Heart left ventricle (tissue), 16 donors: ENCODE data around the gene HMX1. TPM values are rescaled to one million over a fixed set of nuclear protein-coding genes. Genes with fewer than 3 reads are reported as not detected.

Experiments
- ATAC-seq, 4 donors: fragments of 200-7000 bp; cut with Tn5 transposase; one replicate each; pipeline ENCODE4 v1.9.1; 2020 to 2022; ENCODE audit warnings: moderate library complexity in 4 of 4, mild to moderate bottlenecking in 3 of 4, moderate number of reproducible peaks in 1 of 4
- DNase-seq, 5 donors: peaks; one replicate each; pipeline ENCODE4 v3.0.0-alpha.2; 2020
- H3K27ac ChIP-seq, 12 donors: fragments of 200-600 bp; sonication (generic) in 4 of 12; one replicate each; pipeline versions ENCODE4 v1.5.0 to v1.8.0; 2016 to 2022; ENCODE audit warnings: mild to moderate bottlenecking in 2 of 12
- H3K27me3 ChIP-seq, 9 donors: fragments of 200-600 bp; sonication (generic) in 2 of 9; one replicate each; pipeline versions ENCODE4 v1.5.1 to v1.8.0; 2016 to 2022; ENCODE audit warnings: mild to moderate bottlenecking in 3 of 9
- H3K36me3 ChIP-seq, 9 donors: fragments of 200-600 bp; sonication (generic) in 2 of 9; one replicate each; pipeline versions ENCODE4 v1.5.0 to v1.8.0; 2018 to 2022; ENCODE audit warnings: mild to moderate bottlenecking in 2 of 9
- H3K4me1 ChIP-seq, 12 donors: fragments of 200-600 bp; sonication (generic) in 4 of 12; one replicate each; pipeline versions ENCODE4 v1.5.0 to v1.8.0; 2016 to 2022; ENCODE audit warnings: mild to moderate bottlenecking in 3 of 12
- H3K4me3 ChIP-seq, 12 donors: fragments of 200-600 bp; sonication (generic) in 4 of 12; one replicate each; pipeline versions ENCODE4 v1.5.0 to v1.8.0; 2017 to 2022; ENCODE audit warnings: mild to moderate bottlenecking in 9 of 12, moderate library complexity in 4 of 12
- H3K9me3 ChIP-seq, 12 donors: fragments of 200-600 bp; sonication (generic) in 4 of 12; one replicate each; pipeline versions ENCODE4 v1.5.0 to v1.8.0; 2016 to 2022; ENCODE audit warnings: mild to moderate bottlenecking in 1 of 12
- CTCF ChIP-seq, 12 donors: fragments of 200-600 bp; sonication (generic) in 4 of 12; IDR thresholded peaks; one replicate each; pipeline versions ENCODE4 v1.5.0 to v1.8.0; 2018 to 2022; ENCODE audit warnings: antibody characterized with exemption in 12 of 12, mild to moderate bottlenecking in 5 of 12
- POLR2A ChIP-seq, 2 donors: fragments of 450-650 bp; IDR thresholded peaks; one replicate each; pipeline ENCODE4 v1.6.1; 2017; ENCODE audit warnings: antibody characterized with exemption in 2 of 2, mild to moderate bottlenecking in 2 of 2, moderate library complexity in 2 of 2
- WGBS, 4 donors: extraction: QIAGEN DNeasy Blood & Tissue Kit in 2 of 4; methylation state at CpG; one replicate each; pipeline versions ENCODE4 v1.1.5 to v1.1.7; 2013 to 2018; 5-methylcytosine and 5-hydroxymethylcytosine counted together
- intact Hi-C, 10 donors: fragments of 100-400 bp; cut with DNase I; formaldehyde crosslinking; loops; one replicate each; pipeline versions ENCODE4 v1.11.1 to v1.14.2; 2022
- polyA plus RNA-seq, 2 donors: library from polyadenylated mRNA; stranded (reverse); fragments of 200-250 nt; gene quantifications; one replicate each; pipeline ENCODE4 v1.2.3, GENCODE V29; 2013
- total RNA-seq, 9 donors: library from RNA; depleted of rRNA in 2 of 9; stranded (reverse); fragments of >200 nt in 2 of 9; fragmentation: NEBNext Ultra II Directional in 3 of 9; extraction: Animal tissue kit (Norgen Biotek cat#: 25700) in 3 of 9; gene quantifications; one replicate each; pipeline versions ENCODE4 v1.1.0 to v1.2.4, GENCODE V29; 2016 to 2023
- donor health status: ischemic (EF 13 %, LVEDD 7.1; RV severe dilation, severe dysfunction).
- donor health status: healthy with polysubstance abuse.
- donor health status: DM: no; HTN: yes; CAD: no.
- donor health status: DM: no; HTN: no; CAD: no.
- donor health status: ischemic (EF 25% LVEDD 6.9; RV normal size, moderate dysfunction).
- donor health status: ischemic (EF 25% LVEDD 5.7; RV mildly dilated, moderate dysfunction).
- donor health status: healthy.
- donor health status: DM: yes; HTN: yes; CAD: no.
- donor health status: ischemic (EF 35%, LVEDD 5.7; RV mildly dilated, moderate dysfunction).
- donor health status: nonischemic (EF 11% LVEDD 7.7; RV severe dilation, severe dysfunction).
- donor health status: DM: yes; HTN: yes; CAD: no.
- donor health status: PGD.
- donor health status: ischemic (EF 29% LVEDD 5.4; RV normal size, mild dysfunction).
- donor health status: nonischemic (EF 23%, LVEDD 6.1; RV moderate dilation, normal function).

Gene HMX1
- total and polyA plus RNA-seq, 11 donors, result 0.25 TPM; not detected in 10

DNA sequence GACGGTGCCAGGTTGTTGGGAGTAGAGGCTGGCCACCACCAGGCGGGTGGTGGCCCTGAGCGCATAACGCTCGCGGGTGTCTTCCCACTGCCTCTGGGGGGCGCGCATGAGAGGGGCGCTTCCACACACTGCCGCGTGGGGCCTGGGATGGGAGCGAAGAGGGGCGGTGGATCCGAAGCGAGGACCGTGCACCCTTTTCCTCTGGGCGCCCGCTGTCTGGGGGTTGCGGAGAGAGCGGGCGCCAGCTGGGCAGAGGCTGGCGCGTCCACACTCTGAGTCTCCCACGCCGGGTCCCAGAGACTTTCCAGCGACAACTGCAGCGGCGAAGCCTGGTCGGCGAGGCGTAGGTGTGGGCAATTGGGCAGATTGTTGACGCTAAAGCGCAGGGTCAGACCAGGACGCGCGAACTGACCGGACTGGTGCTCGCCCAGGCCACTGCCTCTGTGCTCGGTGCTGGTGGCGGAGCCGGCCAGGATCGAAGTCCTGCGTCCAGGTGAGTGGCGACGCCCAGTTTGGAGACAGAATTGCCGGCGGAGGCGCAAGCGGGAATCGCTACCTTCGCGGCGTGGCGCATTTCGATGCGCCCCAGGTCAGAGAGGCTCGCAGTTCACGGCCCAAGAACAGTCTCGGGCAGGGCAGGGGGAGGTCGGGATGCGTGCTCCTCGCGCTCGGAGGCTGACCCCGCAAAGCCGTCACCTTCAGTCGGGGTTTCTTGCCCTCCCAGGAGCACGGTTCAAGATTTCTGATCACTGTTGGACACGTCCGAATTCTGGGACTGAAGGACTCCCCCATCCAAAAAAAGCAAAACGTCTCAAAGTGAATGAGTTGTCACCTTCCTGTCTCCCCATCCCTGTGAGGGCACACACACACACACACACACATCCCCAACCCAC is 2.6 kb upstream of the HMX1 start:
- Histone ChIP-seq H3K9me3 (no peaks in the 10 kb centered on the region), H3K27ac (no peak overlapping the region), H3K4me3 (no peak overlapping the region), H3K27me3 (peaks cover 52 to 96% (median 84%) of the 10 kb centered on the region in 9 donors), H3K4me1 (peaks cover 0 to 26% (median 0%) of the 10 kb centered on the region in 12 donors), H3K36me3 (no peaks in the 10 kb centered on the region)
- WGBS, 4 donors, result 3 to 6% (median 4%) methylated on average over 36 to 71 of the region's 71 CpGs
- TF ChIP-seq POLR2A (IDR thresholded peaks at IDR 0.05), result no peak
- TF ChIP-seq CTCF (IDR thresholded peaks at IDR 0.05), result no peak
- DNase-seq, result no peak
- intact Hi-C loops, result no loop called here
- ATAC-seq, result no peak

- 3 to 4% (median 3%) methylated on average over 24 to 55 of the region's 55 CpGs for WGBS, 4 donors
- ATAC-seq (no peak), DNase-seq (no peak)
- intact Hi-C loops, result no loop called here
- H3K27me3 ChIP-seq, result peaks cover 59 to 96% (median 85%) of the 10 kb centered on the region in 9 donors
- H3K4me3 ChIP-seq, result peak overlapping the region in 2 of 12 donors; percentile 18 to 35
- no peak for TF ChIP-seq POLR2A (IDR thresholded peaks at IDR 0.05)
- no peaks in the 10 kb centered on the region for H3K36me3 ChIP-seq
- H3K27ac ChIP-seq, result no peak overlapping the region
- H3K9me3 ChIP-seq, result no peaks in the 10 kb centered on the region
- H3K4me1 ChIP-seq, result peaks cover 0 to 30% (median 0%) of the 10 kb centered on the region in 12 donors
These were observed 1.0 kb upstream of the HMX1 start for GRCh38 chr4:8872402-8873291.

DNA sequence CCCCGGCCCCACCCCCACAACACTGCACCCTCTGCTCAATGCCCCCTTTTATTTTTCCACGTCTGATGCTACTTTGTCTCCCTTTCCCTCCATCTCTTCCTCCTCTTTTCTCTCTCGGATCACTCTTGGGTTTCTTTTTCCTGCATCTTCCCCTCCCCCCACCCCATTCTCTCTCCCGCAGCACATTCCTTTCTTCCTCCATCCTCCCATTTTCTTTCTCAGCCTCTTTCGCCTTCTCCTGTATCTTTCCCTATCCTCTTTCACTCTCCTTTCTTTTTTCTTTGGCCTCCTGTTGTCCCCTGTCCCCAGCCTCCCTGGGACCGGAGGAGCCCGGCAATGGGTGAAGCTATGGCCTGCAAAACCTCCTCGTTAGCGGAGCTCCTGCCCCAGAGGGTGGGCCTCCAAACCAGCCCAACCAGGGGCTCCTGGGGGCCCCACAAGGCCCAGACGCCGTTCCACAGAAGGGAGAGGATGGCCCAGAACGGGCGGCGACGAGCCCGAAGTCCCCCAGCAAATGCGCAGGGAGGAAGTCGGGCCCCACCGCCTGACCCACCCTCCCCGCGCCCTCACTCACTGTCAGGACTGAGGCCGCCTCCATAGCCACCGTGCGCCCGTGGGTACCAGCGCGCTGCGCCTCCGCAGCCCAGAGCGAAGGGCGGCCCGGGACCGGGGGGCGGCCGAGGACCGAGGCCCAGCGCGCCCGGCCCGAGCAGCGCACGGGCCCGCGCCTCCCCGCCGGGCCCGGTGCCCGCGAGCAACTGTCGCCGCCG is 807 bp downstream of the HMX1 start:
- no peak for ATAC-seq
- no peak for TF ChIP-seq CTCF (IDR thresholded peaks at IDR 0.05)
- TF ChIP-seq POLR2A (IDR thresholded peaks at IDR 0.05), result no peak
- Histone ChIP-seq H3K27me3 (peaks cover 61 to 95% (median 88%) of the 10 kb centered on the region in 9 donors), H3K36me3 (no peaks in the 10 kb centered on the region), H3K27ac (no peak overlapping the region), H3K9me3 (no peaks in the 10 kb centered on the region), H3K4me1 (peaks cover 0 to 40% (median 0%) of the 10 kb centered on the region in 12 donors), H3K4me3 (peak overlapping the region in 1 of 12 donors; percentile 35)
- 1 to 3% (median 2%) methylated on average over 20 to 52 of the region's 52 CpGs for WGBS, 4 donors
- intact Hi-C loops, result no loop called here
- DNase-seq, result no peak

GRCh38 chr4:8869898-8870646 is 1.6 kb downstream of the HMX1 start:
- no peak for TF ChIP-seq POLR2A (IDR thresholded peaks at IDR 0.05)
- no peak for TF ChIP-seq CTCF (IDR thresholded peaks at IDR 0.05)
- peaks cover 62 to 95% (median 87%) of the 10 kb centered on the region in 9 donors for H3K27me3 ChIP-seq
- intact Hi-C loops, result no loop called here
- H3K36me3 ChIP-seq, result no peaks in the 10 kb centered on the region
- peaks cover 0 to 40% (median 0%) of the 10 kb centered on the region in 12 donors for H3K4me1 ChIP-seq
- no peaks in the 10 kb centered on the region for H3K9me3 ChIP-seq
- WGBS, 4 donors, result 5 to 9% (median 8%) methylated on average over 11 of the region's 11 CpGs
- DNase-seq (no peak), ATAC-seq (no peak)
- H3K4me3 ChIP-seq, result no peak overlapping the region
- H3K27ac ChIP-seq, result no peak overlapping the region
